CD4-positive, alpha-beta memory T cell (primary cell): ENCODE data around the gene PRKG1. TPM values are rescaled to one million over a fixed set of nuclear protein-coding genes. Genes with fewer than 3 reads are reported as not detected.

Experiments used
- CTCF ChIA-PET: fragments of 350-600 bp; sonication (Branson Sonifier 250); formaldehyde crosslinking; loops from one replicate; lab custom pipeline; 2021; ENCODE audit warnings: inconsistent platforms; ENCODE audit not compliant: partially characterized antibody; lab: Charles Lee
- POLR2A ChIA-PET: fragments of 350-600 bp; sonication (Branson Sonifier 250); formaldehyde crosslinking; loops from one replicate; lab custom pipeline; 2021; ENCODE audit not compliant: partially characterized antibody; lab: Charles Lee
- DNase-seq, 5 donors: peaks; one replicate each; pipeline versions ENCODE4 v3.0.0 to v3.0.0-alpha.2; 2020 to 2022; ENCODE audit warnings: mixed read lengths in 1 of 5
- H3K27ac ChIP-seq: one replicate; pipeline ENCODE4 v1.7.0; 2013; ENCODE audit warnings: low read depth, low read length
- H3K27me3 ChIP-seq: 2 replicates; pipeline ENCODE4 v1.7.0; 2013; ENCODE audit warnings: mild to moderate bottlenecking, low read length, moderate library complexity; ENCODE audit not compliant: insufficient read depth
- H3K36me3 ChIP-seq: 2 replicates; pipeline ENCODE4 v1.7.0; 2013; ENCODE audit warnings: mild to moderate bottlenecking, low read length, moderate library complexity; ENCODE audit not compliant: insufficient read depth
- H3K4me1 ChIP-seq: 2 replicates; pipeline ENCODE4 v1.7.0; 2013; ENCODE audit warnings: mild to moderate bottlenecking, low read length, moderate library complexity; ENCODE audit not compliant: insufficient read depth
- H3K4me3 ChIP-seq, 2 donors: one replicate each; pipeline ENCODE4 v1.7.0; 2013; ENCODE audit warnings: low read length in 2 of 2, mild to moderate bottlenecking in 1 of 2
- H3K9me3 ChIP-seq, 2 donors: one replicate each; pipeline ENCODE4 v1.7.0; 2013; ENCODE audit warnings: low read length in 2 of 2, control low read depth in 1 of 2; ENCODE audit not compliant: control insufficient read depth in 1 of 2
- H3K27ac Mint-ChIP-seq, 7 donors: one replicate each; pipeline ENCODE4 v1.8.0; 2020 to 2021; ENCODE audit warnings: mixed read lengths in 7 of 7, mild to moderate bottlenecking in 6 of 7, inconsistent platforms in 3 of 7, moderate library complexity in 3 of 7
- H3K27me3 Mint-ChIP-seq, 2 donors: one replicate each; pipeline ENCODE4 v1.8.0; 2020 to 2021; ENCODE audit warnings: mixed read lengths in 2 of 2
- H3K36me3 Mint-ChIP-seq, 2 donors: one replicate each; pipeline ENCODE4 v1.8.0; 2020 to 2021; ENCODE audit warnings: mixed read lengths in 2 of 2, inconsistent platforms in 1 of 2, mild to moderate bottlenecking in 1 of 2
- H3K4me1 Mint-ChIP-seq, 4 donors: one replicate each; pipeline ENCODE4 v1.8.0; 2020 to 2021; ENCODE audit warnings: mixed read lengths in 4 of 4, mild to moderate bottlenecking in 1 of 4
- H3K4me3 Mint-ChIP-seq, 8 donors: one replicate each; pipeline ENCODE4 v1.8.0; 2020 to 2021; ENCODE audit warnings: mixed read lengths in 8 of 8, mild to moderate bottlenecking in 7 of 8, moderate library complexity in 6 of 8, inconsistent platforms in 3 of 8
- H3K9me3 Mint-ChIP-seq, 8 donors: one replicate each; pipeline ENCODE4 v1.8.0; 2020 to 2021; ENCODE audit warnings: mixed read lengths in 8 of 8, mild to moderate bottlenecking in 5 of 8, inconsistent platforms in 3 of 8, moderate library complexity in 1 of 8
- intact Hi-C: fragments of 100-400 bp; cut with micrococcal nuclease; formaldehyde crosslinking; loops from one replicate; pipeline ENCODE4 v1.15.1; 2023
- polyA plus RNA-seq, 2 donors: library from polyadenylated mRNA; unstranded; fragments of 300-500 nt; fragmentation: Illumina TruSeq; gene quantifications; one replicate each; pipeline ENCODE4 v1.2.3, GENCODE V29; 2021
- total RNA-seq, 2 experiments: library from RNA; stranded (reverse); gene quantifications; one replicate each; pipeline ENCODE4 v1.2.3, GENCODE V29; 2021

Gene PRKG1
- total and polyA plus RNA-seq, 4 experiments from 2014 or later = 0.06 to 0.20 TPM; not detected in 2

DNA sequence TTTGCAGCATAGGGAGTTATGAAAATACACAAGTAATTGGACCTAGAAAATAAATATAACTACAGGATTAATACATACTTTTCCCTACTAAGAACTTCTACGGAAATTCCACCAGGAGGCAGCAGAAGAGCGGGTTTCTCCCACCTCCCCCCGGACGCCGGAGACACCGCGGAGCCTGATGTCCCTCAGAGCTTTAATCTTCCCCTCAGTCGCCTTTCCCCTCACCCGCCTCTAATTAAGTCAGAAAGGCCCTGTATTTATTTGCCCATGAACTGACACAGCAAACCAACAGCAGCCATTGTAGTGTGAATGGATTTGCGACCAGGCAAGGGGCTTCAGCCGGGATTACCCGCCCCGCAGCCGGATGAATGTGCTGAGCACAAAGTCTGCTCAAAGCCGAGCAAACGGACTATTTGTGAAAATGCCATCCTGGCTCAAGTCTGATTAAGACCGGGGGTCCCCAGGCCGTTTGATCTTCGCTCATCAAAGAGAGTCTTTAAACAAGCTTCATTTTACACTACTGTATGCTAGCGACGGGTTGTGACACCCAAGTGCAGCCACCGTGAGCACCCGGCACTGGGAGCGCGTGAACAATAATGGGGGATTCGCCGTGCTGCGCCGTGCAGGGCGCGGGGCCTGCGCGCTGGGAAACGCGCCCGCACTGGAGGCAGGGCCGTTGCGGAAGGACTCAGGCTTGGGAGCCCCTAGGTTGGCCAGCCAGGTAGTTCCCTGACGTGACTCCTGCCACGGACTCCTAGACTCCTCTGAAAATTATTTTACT lies 1234.2 kb downstream of the PRKG1 start:
- Histone ChIP-seq H3K27me3 (no peaks in the 10 kb centered on the region), H3K36me3 (no peaks in the 10 kb centered on the region), H3K4me1 (no peaks in the 10 kb centered on the region), H3K4me3 (no peak overlapping the region), H3K9me3 (no peaks in the 10 kb centered on the region), H3K27ac (no peak overlapping the region)
- intact Hi-C loops = no loop called here
- ChIA-PET CTCF (no interaction called here), POLR2A (no interaction called here)
- H3K4me3 Mint-ChIP-seq = peak overlapping the region in 3 of 8 donors; percentile 13 to 35 (median 24)
- no peak for DNase-seq
- peaks cover 0 to 10% (median 3%) of the 10 kb centered on the region in 8 donors for H3K9me3 Mint-ChIP-seq
- no peak overlapping the region for H3K27ac Mint-ChIP-seq
- peaks cover 13 to 16% of the 10 kb centered on the region in 2 donors for H3K27me3 Mint-ChIP-seq
- peaks cover 3 to 6% (median 5%) of the 10 kb centered on the region in 4 donors for H3K4me1 Mint-ChIP-seq
- H3K36me3 Mint-ChIP-seq = no peaks in the 10 kb centered on the region

GRCh38 chr10:52312942-52313255 lies 1238.6 kb downstream of the PRKG1 start:
- intact Hi-C loops = no loop called here
- DNase-seq = no peak
- Histone ChIP-seq H3K36me3 (no peaks in the 10 kb centered on the region), H3K4me3 (no peak overlapping the region), H3K27ac (no peak overlapping the region), H3K4me1 (no peaks in the 10 kb centered on the region), H3K27me3 (no peaks in the 10 kb centered on the region), H3K9me3 (no peaks in the 10 kb centered on the region)
- CTCF ChIA-PET = no interaction called here
- H3K27me3 Mint-ChIP-seq = peaks cover 32 to 33% of the 10 kb centered on the region in 2 donors
- H3K4me3 Mint-ChIP-seq = no peak overlapping the region
- peaks cover 0 to 12% (median 6%) of the 10 kb centered on the region in 8 donors for H3K9me3 Mint-ChIP-seq
- no peak overlapping the region for H3K27ac Mint-ChIP-seq
- no peaks in the 10 kb centered on the region for H3K36me3 Mint-ChIP-seq
- H3K4me1 Mint-ChIP-seq = peaks cover 5 to 16% (median 7%) of the 10 kb centered on the region in 4 donors
- POLR2A ChIA-PET = no interaction called here

GRCh38 chr10:52313256-52313932 lies 1239.1 kb downstream of the PRKG1 start:
- no peak for DNase-seq
- no peak overlapping the region for H3K27ac ChIP-seq
- H3K4me1 ChIP-seq = no peaks in the 10 kb centered on the region
- no peaks in the 10 kb centered on the region for H3K36me3 ChIP-seq
- POLR2A ChIA-PET = no interaction called here
- no peaks in the 10 kb centered on the region for H3K36me3 Mint-ChIP-seq
- H3K27me3 Mint-ChIP-seq = peaks cover 32% of the 10 kb centered on the region in 2 donors
- no peaks in the 10 kb centered on the region for H3K27me3 ChIP-seq
- H3K27ac Mint-ChIP-seq = no peak overlapping the region
- H3K4me3 Mint-ChIP-seq = peak overlapping the region in 1 of 8 donors; percentile 59
- intact Hi-C loops = no loop called here
- H3K9me3 ChIP-seq = no peaks in the 10 kb centered on the region
- H3K4me3 ChIP-seq = no peak overlapping the region
- H3K9me3 Mint-ChIP-seq = peaks cover 0 to 12% (median 6%) of the 10 kb centered on the region in 8 donors
- peaks cover 5 to 16% (median 7%) of the 10 kb centered on the region in 4 donors for H3K4me1 Mint-ChIP-seq
- CTCF ChIA-PET = no interaction called here

DNA sequence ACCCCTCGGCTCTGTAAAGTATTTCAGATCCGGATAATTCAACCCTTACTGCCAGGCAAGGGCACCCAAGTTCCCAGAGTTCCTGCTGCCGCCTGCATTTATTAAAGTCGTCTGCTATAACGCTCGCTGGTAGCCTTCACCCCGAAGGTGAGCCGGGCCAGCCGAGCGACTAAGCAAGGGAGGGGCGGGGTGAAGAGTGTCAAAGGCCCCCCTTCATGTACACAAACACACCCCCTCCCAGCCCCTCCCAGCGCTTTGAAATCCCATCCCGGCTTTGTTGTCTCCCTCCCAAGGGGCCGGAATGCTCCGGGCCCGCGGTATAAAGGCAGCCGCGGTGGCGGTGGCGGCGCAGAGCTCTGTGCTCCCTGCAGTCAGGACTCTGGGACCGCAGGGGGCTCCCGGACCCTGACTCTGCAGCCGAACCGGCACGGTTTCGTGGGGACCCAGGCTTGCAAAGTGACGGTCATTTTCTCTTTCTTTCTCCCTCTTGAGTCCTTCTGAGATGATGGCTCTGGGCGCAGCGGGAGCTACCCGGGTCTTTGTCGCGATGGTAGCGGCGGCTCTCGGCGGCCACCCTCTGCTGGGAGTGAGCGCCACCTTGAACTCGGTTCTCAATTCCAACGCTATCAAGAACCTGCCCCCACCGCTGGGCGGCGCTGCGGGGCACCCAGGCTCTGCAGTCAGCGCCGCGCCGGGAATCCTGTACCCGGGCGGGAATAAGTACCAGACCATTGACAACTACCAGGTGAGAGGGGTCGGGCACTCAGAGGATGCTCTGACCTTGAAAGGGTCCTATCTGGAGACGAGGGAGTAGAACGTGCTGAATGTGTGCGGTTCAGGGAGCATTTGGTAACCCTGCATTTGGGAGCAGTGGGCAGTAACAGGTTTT lies 1239.9 kb downstream of the PRKG1 start, which contains the start of gene DKK1:
Gene DKK1, plus strand, starts transcription at position 349 of the 889 bp plus-strand sequence. Its CDS starts 154 bp downstream, at position 503.
- no peak within 1 kb of the TSS for H3K4me3 ChIP-seq
- peak within 1 kb of the TSS in 5 of 8 donors; percentile 2 to 77 (median 25) for H3K4me3 Mint-ChIP-seq
- intact Hi-C loops = no loop called here
- H3K36me3 ChIP-seq = no peaks in the 10 kb centered on the region
- no peaks in the 10 kb centered on the region for H3K4me1 ChIP-seq
- ChIA-PET POLR2A (no interaction called here), CTCF (no interaction called here)
- H3K9me3 Mint-ChIP-seq = peaks cover 0 to 12% (median 6%) of the 10 kb centered on the region in 8 donors
- H3K9me3 ChIP-seq = no peaks in the 10 kb centered on the region
- H3K36me3 Mint-ChIP-seq = no peaks in the 10 kb centered on the region
- H3K27me3 ChIP-seq = no peaks in the 10 kb centered on the region
- H3K27ac ChIP-seq = no peak within 1 kb of the TSS
- H3K4me1 Mint-ChIP-seq = peaks cover 5 to 16% (median 7%) of the 10 kb centered on the region in 4 donors
- H3K27me3 Mint-ChIP-seq = peaks cover 31 to 32% of the 10 kb centered on the region in 2 donors
- peak in 1 of 5 donors; percentile 4 for DNase-seq
- no peak within 1 kb of the TSS for H3K27ac Mint-ChIP-seq

DNA sequence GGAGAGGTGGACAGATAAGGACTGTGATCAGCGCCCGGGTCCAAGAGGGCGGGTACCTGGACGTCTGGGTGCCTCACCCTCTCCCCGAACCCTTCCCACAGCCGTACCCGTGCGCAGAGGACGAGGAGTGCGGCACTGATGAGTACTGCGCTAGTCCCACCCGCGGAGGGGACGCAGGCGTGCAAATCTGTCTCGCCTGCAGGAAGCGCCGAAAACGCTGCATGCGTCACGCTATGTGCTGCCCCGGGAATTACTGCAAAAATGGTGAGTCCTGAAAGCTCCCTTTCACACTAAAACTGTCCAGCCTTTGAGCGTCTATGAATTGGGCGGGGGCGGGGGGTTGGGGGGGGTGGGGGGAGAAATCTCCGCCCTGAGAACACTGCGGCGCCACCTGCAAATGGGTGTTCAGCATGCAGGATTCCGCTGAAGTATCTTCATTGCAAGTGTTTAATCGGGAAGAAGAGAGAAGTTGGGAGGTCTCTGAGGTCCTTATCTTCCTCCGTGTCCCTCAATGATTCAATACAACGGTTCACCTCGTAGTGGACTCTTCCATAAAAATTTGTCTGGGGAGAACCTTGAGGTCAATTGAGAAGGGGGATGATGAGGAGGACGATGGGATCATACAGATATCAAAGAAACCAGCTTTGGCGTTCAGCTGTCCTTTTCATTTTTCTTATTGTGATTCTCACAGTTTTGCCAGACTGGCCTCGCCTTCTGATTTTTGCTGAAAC lies 1240.7 kb downstream of the PRKG1 start:
- H3K4me1 Mint-ChIP-seq = peaks cover 5 to 16% (median 7%) of the 10 kb centered on the region in 4 donors
- H3K27ac Mint-ChIP-seq = no peak overlapping the region
- no peak for DNase-seq
- H3K27me3 ChIP-seq = no peaks in the 10 kb centered on the region
- no peak overlapping the region for H3K4me3 ChIP-seq
- CTCF ChIA-PET = no interaction called here
- no peak overlapping the region for H3K27ac ChIP-seq
- no peaks in the 10 kb centered on the region for H3K36me3 Mint-ChIP-seq
- H3K4me3 Mint-ChIP-seq = peak overlapping the region in 4 of 8 donors; percentile 19 to 77 (median 28)
- peaks cover 24 to 29% of the 10 kb centered on the region in 2 donors for H3K27me3 Mint-ChIP-seq
- H3K4me1 ChIP-seq = no peaks in the 10 kb centered on the region
- no peaks in the 10 kb centered on the region for H3K36me3 ChIP-seq
- peaks cover 0 to 12% (median 4%) of the 10 kb centered on the region in 8 donors for H3K9me3 Mint-ChIP-seq
- intact Hi-C loops = no loop called here
- POLR2A ChIA-PET = no interaction called here
- no peaks in the 10 kb centered on the region for H3K9me3 ChIP-seq

GRCh38 chr10:52316001-52316400 lies 1241.7 kb downstream of the PRKG1 start:
- H3K27me3 Mint-ChIP-seq = peaks cover 24 to 26% of the 10 kb centered on the region in 2 donors
- ChIA-PET CTCF (no interaction called here), POLR2A (no interaction called here)
- H3K36me3 ChIP-seq = no peaks in the 10 kb centered on the region
- H3K4me1 ChIP-seq = no peaks in the 10 kb centered on the region
- no peaks in the 10 kb centered on the region for H3K27me3 ChIP-seq
- intact Hi-C loops = no loop called here
- H3K27ac ChIP-seq = no peak overlapping the region
- DNase-seq = no peak
- H3K27ac Mint-ChIP-seq = no peak overlapping the region
- peaks cover 0 to 12% (median 4%) of the 10 kb centered on the region in 8 donors for H3K9me3 Mint-ChIP-seq
- H3K4me1 Mint-ChIP-seq = peaks cover 5 to 16% (median 7%) of the 10 kb centered on the region in 4 donors
- no peak overlapping the region for H3K4me3 ChIP-seq
- H3K9me3 ChIP-seq = no peaks in the 10 kb centered on the region
- H3K36me3 Mint-ChIP-seq = no peaks in the 10 kb centered on the region
- no peak overlapping the region for H3K4me3 Mint-ChIP-seq
